Calu3 (cell line): ENCODE results near the gene LDAH. TPM values are rescaled to one million over a fixed set of nuclear protein-coding genes. Genes with fewer than 3 reads are reported as not detected.

Experiments
- BruUV-seq: library from RNA; stranded (reverse); fragments of 400-500 nt; replicated peaks from 2 replicates; lab custom pipeline; 2021; lab: Mats Ljungman, UMichigan
- CTCF ChIA-PET: fragments of 300-600 bp; sonication (Branson Sonifier 250); formaldehyde crosslinking; loops from one replicate; lab custom pipeline; 2022; ENCODE audit warnings: antibody characterized with exemption; lab: Charles Lee
- DNase-seq: peaks from one replicate; pipeline ENCODE4 v3.0.0; 2022
- H3K27ac Mint-ChIP-seq: one replicate; pipeline ENCODE4 v1.8.0; 2022; ENCODE audit warnings: mixed read lengths; ENCODE audit not compliant: unreplicated experiment
- H3K27me3 Mint-ChIP-seq: one replicate; pipeline ENCODE4 v1.8.0; 2022; ENCODE audit warnings: mixed read lengths; ENCODE audit not compliant: unreplicated experiment
- H3K36me3 Mint-ChIP-seq: one replicate; pipeline ENCODE4 v1.8.0; 2022; ENCODE audit warnings: mild to moderate bottlenecking, moderate library complexity, mixed read lengths; ENCODE audit not compliant: insufficient read depth, unreplicated experiment
- H3K4me1 Mint-ChIP-seq: one replicate; pipeline ENCODE4 v1.8.0; 2022; ENCODE audit warnings: mild to moderate bottlenecking, low read depth, mixed read lengths; ENCODE audit not compliant: unreplicated experiment
- H3K4me3 Mint-ChIP-seq: one replicate; pipeline ENCODE4 v1.8.0; 2022; ENCODE audit warnings: mild to moderate bottlenecking, low read depth, moderate library complexity, mixed read lengths; ENCODE audit not compliant: unreplicated experiment
- H3K9me3 Mint-ChIP-seq: one replicate; pipeline ENCODE4 v1.8.0; 2022; ENCODE audit warnings: low read depth, mixed read lengths; ENCODE audit not compliant: unreplicated experiment
- CTCF ChIP-seq: fragments of 200-600 bp; IDR thresholded peaks from one replicate; pipeline ENCODE4 v1.8.0; 2022; ENCODE audit warnings: antibody characterized with exemption; ENCODE audit not compliant: unreplicated experiment
- intact Hi-C: fragments of 100-400 bp; cut with micrococcal nuclease; formaldehyde crosslinking; loops from one replicate; pipeline ENCODE4 v1.10.0; 2022; ENCODE audit not compliant: unreplicated experiment
- total RNA-seq: library from RNA; stranded (reverse); gene quantifications from 2 replicates; pipeline ENCODE4 v1.2.3, GENCODE V29; 2022

The LDAH gene
- total RNA-seq, 1 experiment from 2014 or later, result 18.1 TPM

GRCh38 chr2:20665243-20666004 lies 157.5 kb downstream of the LDAH start:
- Mint-ChIP-seq H3K27ac (no peak overlapping the region), H3K4me1 (peaks cover 20% of the 10 kb centered on the region), H3K4me3 (peak overlapping the region; percentile 69), H3K9me3 (no peaks in the 10 kb centered on the region), H3K36me3 (no peaks in the 10 kb centered on the region), H3K27me3 (peaks cover 77% of the 10 kb centered on the region)
- BruUV-seq, result no TSS peak
- CTCF ChIA-PET, result interaction anchor here (0.8 to 1.7 kb wide), 4 partner anchors 11 to 116 kb away, joined by 3 to 7 read pairs (median 4); partner anchors contain the start of gene HS1BP3
- intact Hi-C loops, result no loop called here
- DNase-seq, result no peak
- no peak for TF ChIP-seq CTCF

DNA sequence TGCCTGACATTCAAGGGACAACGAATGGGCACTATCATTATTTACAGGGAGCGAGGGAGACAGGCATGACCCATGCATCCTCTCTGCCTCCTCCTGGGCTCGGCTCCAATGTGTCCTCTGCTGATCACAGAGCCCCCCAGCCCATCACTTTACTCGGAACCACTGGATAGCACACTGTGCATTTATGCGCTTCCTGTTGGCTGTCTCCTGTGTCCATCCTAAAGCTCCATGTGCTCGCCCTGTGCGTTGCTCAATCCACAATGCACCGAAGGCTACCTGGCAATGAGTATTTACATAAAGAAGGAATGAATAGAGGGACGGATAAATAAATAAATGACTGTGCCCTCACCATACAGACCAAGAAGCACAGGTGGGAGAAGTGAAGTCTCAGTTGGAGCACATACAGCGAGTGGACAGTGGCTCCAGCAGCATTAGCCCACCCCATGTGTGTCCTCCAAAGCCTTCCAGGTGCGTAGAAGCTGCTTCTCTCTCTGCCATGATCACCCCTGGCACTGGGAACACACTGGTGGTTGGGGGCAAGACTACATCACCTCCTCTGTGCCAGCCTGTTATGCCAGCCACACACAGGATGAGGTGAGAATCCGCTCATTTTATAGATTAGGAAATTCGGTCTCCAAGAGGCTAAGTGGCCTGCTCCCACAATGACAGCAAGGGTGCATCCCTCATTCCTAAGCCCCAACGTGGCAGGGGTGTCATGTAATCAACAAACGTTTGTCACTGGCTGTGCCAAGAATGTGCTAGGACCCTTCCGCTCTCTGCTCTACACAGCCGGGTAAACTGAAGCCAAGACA lies 158.3 kb downstream of the LDAH start:
- BruUV-seq, result no TSS peak
- intact Hi-C loops, result loop anchor here (5.0 kb wide), 2 partner anchors 93 to 253 kb away; no protein-coding TSS in a partner anchor
- H3K4me1 Mint-ChIP-seq, result peaks cover 20% of the 10 kb centered on the region

GRCh38 chr2:20664071-20664390 lies 158.9 kb downstream of the LDAH start:
- CTCF ChIA-PET, result interaction anchor here (0.7 to 1.7 kb wide), 3 partner anchors 13 to 469 kb away, joined by 3 to 5 read pairs (median 5); partner anchors contain the start of gene HS1BP3
- Mint-ChIP-seq H3K27ac (no peak overlapping the region), H3K4me1 (peaks cover 20% of the 10 kb centered on the region), H3K27me3 (peaks cover 91% of the 10 kb centered on the region), H3K36me3 (no peaks in the 10 kb centered on the region), H3K9me3 (no peaks in the 10 kb centered on the region), H3K4me3 (no peak overlapping the region)
- TF ChIP-seq CTCF, result no peak
- intact Hi-C loops, result loop anchor here (5.0 kb wide), 2 partner anchors 93 to 253 kb away; no protein-coding TSS in a partner anchor
- DNase-seq, result no peak
- no TSS peak for BruUV-seq

More for the DNA sequence above, 158.3 kb downstream of the LDAH start:
- Mint-ChIP-seq H3K4me3 (no peak overlapping the region), H3K9me3 (no peaks in the 10 kb centered on the region), H3K27ac (no peak overlapping the region), H3K27me3 (peaks cover 85% of the 10 kb centered on the region), H3K36me3 (no peaks in the 10 kb centered on the region)
- CTCF ChIA-PET, result interaction anchor here (1.4 to 1.7 kb wide), 2 partner anchors 12 to 13 kb away, joined by 4 to 5 read pairs; partner anchors contain the start of gene HS1BP3
- DNase-seq, result no peak
- TF ChIP-seq CTCF, result no peak
